Measurements from ENCODE around the gene MYO1D.

The MYO1D gene

GRCh38 chr17:32615326-32615725, 261.6 kb downstream of the MYO1D start:
- Mint-ChIP-seq H3K4me1 (no peaks in the 10 kb centered on the region), H3K27me3 (no peaks in the 10 kb centered on the region), H3K9me3 (no peaks in the 10 kb centered on the region), H3K27ac (no peak overlapping the region), H3K4me3 (no peak overlapping the region)
- ATAC-seq: no peak
- no peak for DNase-seq

GRCh38 chr17:32610943-32611342, 266.0 kb downstream of the MYO1D start:
- Mint-ChIP-seq H3K9me3 (no peaks in the 10 kb centered on the region), H3K27me3 (no peaks in the 10 kb centered on the region), H3K4me1 (peaks cover 9% of the 10 kb centered on the region), H3K4me3 (no peak overlapping the region), H3K27ac (no peak overlapping the region)
- DNase-seq (no peak), ATAC-seq (no peak)

- Mint-ChIP-seq H3K27me3 (no peaks in the 10 kb centered on the region), H3K4me1 (peaks cover 9% of the 10 kb centered on the region), H3K27ac (no peak overlapping the region), H3K9me3 (no peaks in the 10 kb centered on the region), H3K4me3 (no peak overlapping the region)
- ATAC-seq (no peak), DNase-seq (no peak)
These were observed 266.9 kb downstream of the MYO1D start for GRCh38 chr17:32609884-32610650.

- Mint-ChIP-seq H3K4me1 (peaks cover 9% of the 10 kb centered on the region), H3K27ac (no peak overlapping the region), H3K4me3 (no peak overlapping the region), H3K27me3 (no peaks in the 10 kb centered on the region), H3K9me3 (no peaks in the 10 kb centered on the region)
- ATAC-seq (peak; percentile 100), DNase-seq (peak; percentile 59 to 82)
These were observed 267.8 kb downstream of the MYO1D start for GRCh38 chr17:32609085-32609484.

- no peaks in the 10 kb centered on the region for H3K27me3 Mint-ChIP-seq
- no peak overlapping the region for H3K4me3 Mint-ChIP-seq
- no peak for DNase-seq
- no peak overlapping the region for H3K27ac Mint-ChIP-seq
- peaks cover 9% of the 10 kb centered on the region for H3K4me1 Mint-ChIP-seq
- ATAC-seq: no peak
- H3K9me3 Mint-ChIP-seq: no peaks in the 10 kb centered on the region
These were observed 268.7 kb downstream of the MYO1D start for GRCh38 chr17:32608267-32608666.

GRCh38 chr17:32604966-32605365, 272.0 kb downstream of the MYO1D start:
- Mint-ChIP-seq H3K27me3 (no peaks in the 10 kb centered on the region), H3K4me1 (peaks cover 18% of the 10 kb centered on the region), H3K27ac (no peak overlapping the region), H3K9me3 (no peaks in the 10 kb centered on the region), H3K4me3 (no peak overlapping the region)
- DNase-seq: no peak
- ATAC-seq: no peak

- no peaks in the 10 kb centered on the region for H3K27me3 Mint-ChIP-seq
- no peak overlapping the region for H3K4me3 Mint-ChIP-seq
- peaks cover 9% of the 10 kb centered on the region for H3K4me1 Mint-ChIP-seq
- H3K9me3 Mint-ChIP-seq: no peaks in the 10 kb centered on the region
- H3K27ac Mint-ChIP-seq: no peak overlapping the region
- ATAC-seq (no peak), DNase-seq (no peak)
These were observed 274.5 kb downstream of the MYO1D start for GRCh38 chr17:32602396-32602795.

- no peaks in the 10 kb centered on the region for H3K27me3 Mint-ChIP-seq
- H3K4me1 Mint-ChIP-seq: peaks cover 13% of the 10 kb centered on the region
- H3K4me3 Mint-ChIP-seq: no peak overlapping the region
- no peaks in the 10 kb centered on the region for H3K9me3 Mint-ChIP-seq
- DNase-seq: no peak
- ATAC-seq: no peak
- H3K27ac Mint-ChIP-seq: no peak overlapping the region
These were observed 275.1 kb downstream of the MYO1D start for GRCh38 chr17:32601866-32602265.

- Mint-ChIP-seq H3K9me3 (no peaks in the 10 kb centered on the region), H3K4me3 (no peak overlapping the region), H3K4me1 (peaks cover 21% of the 10 kb centered on the region), H3K27me3 (no peaks in the 10 kb centered on the region), H3K27ac (no peak overlapping the region)
- DNase-seq: peak; percentile 17 to 46
- ATAC-seq: peak; percentile 99
These were observed 280.3 kb downstream of the MYO1D start for GRCh38 chr17:32596628-32597027.

- H3K4me3 Mint-ChIP-seq: no peak overlapping the region
- H3K4me1 Mint-ChIP-seq: peaks cover 21% of the 10 kb centered on the region
- no peaks in the 10 kb centered on the region for H3K27me3 Mint-ChIP-seq
- H3K9me3 Mint-ChIP-seq: no peaks in the 10 kb centered on the region
- H3K27ac Mint-ChIP-seq: no peak overlapping the region
- DNase-seq (no peak), ATAC-seq (no peak)
These were observed 280.7 kb downstream of the MYO1D start for GRCh38 chr17:32596206-32596605.

- no peaks in the 10 kb centered on the region for H3K9me3 Mint-ChIP-seq
- H3K27ac Mint-ChIP-seq: no peak overlapping the region
- no peak for ATAC-seq
- no peaks in the 10 kb centered on the region for H3K27me3 Mint-ChIP-seq
- no peak overlapping the region for H3K4me3 Mint-ChIP-seq
- peaks cover 13% of the 10 kb centered on the region for H3K4me1 Mint-ChIP-seq
- DNase-seq: no peak
These were observed 283.9 kb downstream of the MYO1D start for GRCh38 chr17:32593003-32593402.

- H3K4me1 Mint-ChIP-seq: peaks cover 4% of the 10 kb centered on the region
- H3K9me3 Mint-ChIP-seq: no peaks in the 10 kb centered on the region
- DNase-seq: no peak
These were observed 285.5 kb downstream of the MYO1D start for GRCh38 chr17:32591405-32591804.

GRCh38 chr17:32590974-32591373, 285.9 kb downstream of the MYO1D start:
- no peak overlapping the region for H3K27ac Mint-ChIP-seq
- no peaks in the 10 kb centered on the region for H3K9me3 Mint-ChIP-seq
- H3K4me1 Mint-ChIP-seq: no peaks in the 10 kb centered on the region
- DNase-seq (no peak), ATAC-seq (no peak)
- no peak overlapping the region for H3K4me3 Mint-ChIP-seq
- no peaks in the 10 kb centered on the region for H3K27me3 Mint-ChIP-seq

More at GRCh38 chr17:32591405-32591804, 285.5 kb downstream of the MYO1D start:
- Mint-ChIP-seq H3K27me3 (no peaks in the 10 kb centered on the region), H3K27ac (no peak overlapping the region), H3K4me3 (no peak overlapping the region)
- no peak for ATAC-seq

GRCh38 chr17:32588982-32589381, 287.9 kb downstream of the MYO1D start:
- Mint-ChIP-seq H3K9me3 (peaks cover 0 to 4% of the 10 kb centered on the region in 2 donors), H3K27me3 (no peaks in the 10 kb centered on the region), H3K27ac (peak overlapping the region in 1 of 2 donors; percentile 43), H3K4me1 (no peaks in the 10 kb centered on the region), H3K4me3 (no peak overlapping the region)
- no peak for ATAC-seq
- DNase-seq: no peak

- Mint-ChIP-seq H3K27ac (no peak overlapping the region), H3K27me3 (no peaks in the 10 kb centered on the region), H3K4me3 (no peak overlapping the region), H3K4me1 (no peaks in the 10 kb centered on the region), H3K9me3 (peaks cover 3 to 13% of the 10 kb centered on the region in 2 donors)
- DNase-seq (no peak), ATAC-seq (no peak)
These were observed 288.8 kb downstream of the MYO1D start for GRCh38 chr17:32588135-32588534.

GRCh38 chr17:32586666-32587065, 290.3 kb downstream of the MYO1D start:
- DNase-seq (no peak), ATAC-seq (no peak)
- H3K4me1 Mint-ChIP-seq: no peaks in the 10 kb centered on the region
- no peaks in the 10 kb centered on the region for H3K27me3 Mint-ChIP-seq
- H3K4me3 Mint-ChIP-seq: no peak overlapping the region
- H3K27ac Mint-ChIP-seq: no peak overlapping the region
- peaks cover 6 to 17% of the 10 kb centered on the region in 2 donors for H3K9me3 Mint-ChIP-seq

GRCh38 chr17:32584792-32585191, 292.1 kb downstream of the MYO1D start:
- H3K27ac Mint-ChIP-seq: no peak overlapping the region
- peaks cover 18 to 29% of the 10 kb centered on the region in 2 donors for H3K9me3 Mint-ChIP-seq
- ATAC-seq (no peak), DNase-seq (no peak)
- no peak overlapping the region for H3K4me3 Mint-ChIP-seq
- no peaks in the 10 kb centered on the region for H3K27me3 Mint-ChIP-seq
- no peaks in the 10 kb centered on the region for H3K4me1 Mint-ChIP-seq
